CD4-positive, alpha-beta memory T cell (primary cell): ENCODE data around the gene NBEA. TPM values are rescaled to one million over a fixed set of nuclear protein-coding genes. Genes with fewer than 3 reads are reported as not detected.

Source experiments
- CTCF ChIA-PET: fragments of 350-600 bp; sonication (Branson Sonifier 250); formaldehyde crosslinking; loops from one replicate; lab custom pipeline; 2021; ENCODE audit warnings: inconsistent platforms; ENCODE audit not compliant: partially characterized antibody; lab: Charles Lee
- POLR2A ChIA-PET: fragments of 350-600 bp; sonication (Branson Sonifier 250); formaldehyde crosslinking; loops from one replicate; lab custom pipeline; 2021; ENCODE audit not compliant: partially characterized antibody; lab: Charles Lee
- DNase-seq, 5 donors: peaks; one replicate each; pipeline versions ENCODE4 v3.0.0 to v3.0.0-alpha.2; 2020 to 2022; ENCODE audit warnings: mixed read lengths in 1 of 5
- H3K27ac ChIP-seq: one replicate; pipeline ENCODE4 v1.7.0; 2013; ENCODE audit warnings: low read depth, low read length
- H3K27me3 ChIP-seq: 2 replicates; pipeline ENCODE4 v1.7.0; 2013; ENCODE audit warnings: mild to moderate bottlenecking, low read length, moderate library complexity; ENCODE audit not compliant: insufficient read depth
- H3K36me3 ChIP-seq: 2 replicates; pipeline ENCODE4 v1.7.0; 2013; ENCODE audit warnings: mild to moderate bottlenecking, low read length, moderate library complexity; ENCODE audit not compliant: insufficient read depth
- H3K4me1 ChIP-seq: 2 replicates; pipeline ENCODE4 v1.7.0; 2013; ENCODE audit warnings: mild to moderate bottlenecking, low read length, moderate library complexity; ENCODE audit not compliant: insufficient read depth
- H3K4me3 ChIP-seq, 2 donors: one replicate each; pipeline ENCODE4 v1.7.0; 2013; ENCODE audit warnings: low read length in 2 of 2, mild to moderate bottlenecking in 1 of 2
- H3K9me3 ChIP-seq, 2 donors: one replicate each; pipeline ENCODE4 v1.7.0; 2013; ENCODE audit warnings: low read length in 2 of 2, control low read depth in 1 of 2; ENCODE audit not compliant: control insufficient read depth in 1 of 2
- H3K27ac Mint-ChIP-seq, 7 donors: one replicate each; pipeline ENCODE4 v1.8.0; 2020 to 2021; ENCODE audit warnings: mixed read lengths in 7 of 7, mild to moderate bottlenecking in 6 of 7, inconsistent platforms in 3 of 7, moderate library complexity in 3 of 7
- H3K27me3 Mint-ChIP-seq, 2 donors: one replicate each; pipeline ENCODE4 v1.8.0; 2020 to 2021; ENCODE audit warnings: mixed read lengths in 2 of 2
- H3K36me3 Mint-ChIP-seq, 2 donors: one replicate each; pipeline ENCODE4 v1.8.0; 2020 to 2021; ENCODE audit warnings: mixed read lengths in 2 of 2, inconsistent platforms in 1 of 2, mild to moderate bottlenecking in 1 of 2
- H3K4me1 Mint-ChIP-seq, 4 donors: one replicate each; pipeline ENCODE4 v1.8.0; 2020 to 2021; ENCODE audit warnings: mixed read lengths in 4 of 4, mild to moderate bottlenecking in 1 of 4
- H3K4me3 Mint-ChIP-seq, 8 donors: one replicate each; pipeline ENCODE4 v1.8.0; 2020 to 2021; ENCODE audit warnings: mixed read lengths in 8 of 8, mild to moderate bottlenecking in 7 of 8, moderate library complexity in 6 of 8, inconsistent platforms in 3 of 8
- H3K9me3 Mint-ChIP-seq, 8 donors: one replicate each; pipeline ENCODE4 v1.8.0; 2020 to 2021; ENCODE audit warnings: mixed read lengths in 8 of 8, mild to moderate bottlenecking in 5 of 8, inconsistent platforms in 3 of 8, moderate library complexity in 1 of 8
- intact Hi-C: fragments of 100-400 bp; cut with micrococcal nuclease; formaldehyde crosslinking; loops from one replicate; pipeline ENCODE4 v1.15.1; 2023
- polyA plus RNA-seq, 2 donors: library from polyadenylated mRNA; unstranded; fragments of 300-500 nt; fragmentation: Illumina TruSeq; gene quantifications; one replicate each; pipeline ENCODE4 v1.2.3, GENCODE V29; 2021
- total RNA-seq, 2 experiments: library from RNA; stranded (reverse); gene quantifications; one replicate each; pipeline ENCODE4 v1.2.3, GENCODE V29; 2021

Gene NBEA
- total and polyA plus RNA-seq, 4 experiments from 2014 or later = 0.48 to 1.8 (median 1.1) TPM

- Mint-ChIP-seq H3K4me3 (no peak overlapping the region), H3K36me3 (no peaks in the 10 kb centered on the region), H3K9me3 (peaks cover 0 to 19% (median 11%) of the 10 kb centered on the region in 8 donors), H3K4me1 (no peaks in the 10 kb centered on the region), H3K27me3 (no peaks in the 10 kb centered on the region), H3K27ac (peak overlapping the region in 1 of 7 donors; percentile 32)
- Histone ChIP-seq H3K27me3 (no peaks in the 10 kb centered on the region), H3K4me1 (no peaks in the 10 kb centered on the region), H3K36me3 (no peaks in the 10 kb centered on the region), H3K27ac (no peak overlapping the region), H3K4me3 (no peak overlapping the region), H3K9me3 (no peaks in the 10 kb centered on the region)
- CTCF ChIA-PET = no interaction called here
- intact Hi-C loops = no loop called here
- POLR2A ChIA-PET = no interaction called here
- no peak for DNase-seq
These were observed 469.1 kb downstream of the NBEA start for GRCh38 chr13:35411059-35411744.

- intact Hi-C loops = no loop called here
- ChIA-PET CTCF (no interaction called here), POLR2A (no interaction called here)
- Mint-ChIP-seq H3K36me3 (no peaks in the 10 kb centered on the region), H3K9me3 (peaks cover 0 to 8% (median 2%) of the 10 kb centered on the region in 8 donors), H3K27me3 (no peaks in the 10 kb centered on the region), H3K4me1 (no peaks in the 10 kb centered on the region), H3K4me3 (no peak overlapping the region), H3K27ac (no peak overlapping the region)
- Histone ChIP-seq H3K9me3 (no peaks in the 10 kb centered on the region), H3K4me1 (no peaks in the 10 kb centered on the region), H3K36me3 (no peaks in the 10 kb centered on the region), H3K4me3 (no peak overlapping the region), H3K27ac (no peak overlapping the region), H3K27me3 (no peaks in the 10 kb centered on the region)
- DNase-seq = no peak
These were observed 506.4 kb downstream of the NBEA start for GRCh38 chr13:35448465-35448864.

DNA sequence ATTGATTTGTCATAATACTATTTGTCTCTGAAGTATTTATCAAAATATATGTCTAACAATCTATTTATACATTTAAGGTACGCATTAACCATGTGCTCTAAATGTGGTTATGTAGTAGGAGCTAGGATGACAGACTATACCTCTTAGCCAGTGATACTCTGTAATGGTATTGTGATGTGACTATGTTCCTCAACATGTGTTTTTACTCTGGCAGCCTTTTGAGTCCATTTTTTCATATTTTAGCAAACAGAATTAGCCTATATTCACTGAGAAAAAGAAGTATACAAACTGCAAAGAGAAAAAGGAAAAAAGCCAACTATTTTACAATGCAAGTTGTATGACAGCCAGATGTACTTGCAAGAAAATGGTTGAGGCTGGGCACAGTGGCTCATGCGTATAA is 507.8 kb downstream of the NBEA start:
- no peaks in the 10 kb centered on the region for H3K27me3 Mint-ChIP-seq
- H3K4me1 ChIP-seq = no peaks in the 10 kb centered on the region
- no peaks in the 10 kb centered on the region for H3K9me3 ChIP-seq
- no peak overlapping the region for H3K4me3 ChIP-seq
- peaks cover 0 to 8% (median 2%) of the 10 kb centered on the region in 8 donors for H3K9me3 Mint-ChIP-seq
- H3K36me3 ChIP-seq = no peaks in the 10 kb centered on the region
- no peak overlapping the region for H3K4me3 Mint-ChIP-seq
- H3K27ac Mint-ChIP-seq = no peak overlapping the region
- no peak for DNase-seq
- H3K4me1 Mint-ChIP-seq = no peaks in the 10 kb centered on the region
- POLR2A ChIA-PET = no interaction called here
- CTCF ChIA-PET = interaction anchor here (1.3 kb wide), 1 partner anchor 10 kb away, joined by 4 read pairs; no protein-coding TSS in a partner anchor
- no peaks in the 10 kb centered on the region for H3K27me3 ChIP-seq
- H3K27ac ChIP-seq = no peak overlapping the region
- H3K36me3 Mint-ChIP-seq = no peaks in the 10 kb centered on the region
- intact Hi-C loops = no loop called here

DNA sequence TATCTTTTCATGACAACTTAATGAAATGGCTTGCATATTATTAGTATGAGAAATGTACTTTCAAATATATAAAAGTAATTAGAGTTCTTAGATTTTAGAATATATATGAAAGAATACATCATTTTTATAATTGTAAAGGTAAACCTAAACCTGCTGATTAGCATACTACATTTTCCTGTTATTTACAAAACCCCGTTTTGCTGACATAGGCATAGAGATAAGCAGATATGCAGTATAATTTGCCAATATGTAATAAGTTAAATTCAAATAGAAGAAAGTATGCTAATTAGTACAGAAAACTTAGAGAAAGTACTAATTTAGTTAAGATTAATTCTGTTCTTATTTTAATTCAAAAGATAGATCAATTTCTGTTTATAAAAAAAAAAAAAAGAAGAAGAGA is 513.0 kb downstream of the NBEA start:
- ChIA-PET POLR2A (no interaction called here), CTCF (no interaction called here)
- H3K27me3 ChIP-seq = no peaks in the 10 kb centered on the region
- Mint-ChIP-seq H3K27me3 (no peaks in the 10 kb centered on the region), H3K4me1 (no peaks in the 10 kb centered on the region), H3K9me3 (peaks cover 0 to 9% (median 2%) of the 10 kb centered on the region in 8 donors), H3K36me3 (peaks cover 0 to 4% of the 10 kb centered on the region in 2 donors), H3K27ac (no peak overlapping the region), H3K4me3 (no peak overlapping the region)
- H3K36me3 ChIP-seq = no peaks in the 10 kb centered on the region
- H3K4me3 ChIP-seq = no peak overlapping the region
- intact Hi-C loops = no loop called here
- no peak for DNase-seq
- no peaks in the 10 kb centered on the region for H3K4me1 ChIP-seq
- no peaks in the 10 kb centered on the region for H3K9me3 ChIP-seq
- H3K27ac ChIP-seq = no peak overlapping the region

GRCh38 chr13:35457258-35457657 is 515.2 kb downstream of the NBEA start:
- Mint-ChIP-seq H3K27me3 (no peaks in the 10 kb centered on the region), H3K4me3 (no peak overlapping the region), H3K9me3 (peaks cover 0 to 9% (median under 1%) of the 10 kb centered on the region in 8 donors), H3K27ac (no peak overlapping the region), H3K36me3 (peaks cover 0 to 4% of the 10 kb centered on the region in 2 donors), H3K4me1 (no peaks in the 10 kb centered on the region)
- intact Hi-C loops = no loop called here
- Histone ChIP-seq H3K4me1 (no peaks in the 10 kb centered on the region), H3K36me3 (no peaks in the 10 kb centered on the region), H3K27ac (no peak overlapping the region), H3K27me3 (no peaks in the 10 kb centered on the region), H3K9me3 (no peaks in the 10 kb centered on the region), H3K4me3 (no peak overlapping the region)
- no peak for DNase-seq
- ChIA-PET POLR2A (no interaction called here), CTCF (no interaction called here)

- no peak overlapping the region for H3K4me3 Mint-ChIP-seq
- intact Hi-C loops = no loop called here
- ChIA-PET POLR2A (no interaction called here), CTCF (no interaction called here)
- no peak overlapping the region for H3K4me3 ChIP-seq
- H3K36me3 Mint-ChIP-seq = peaks cover 0 to 4% of the 10 kb centered on the region in 2 donors
- no peaks in the 10 kb centered on the region for H3K4me1 ChIP-seq
- H3K4me1 Mint-ChIP-seq = no peaks in the 10 kb centered on the region
- peaks cover 0 to 9% (median 3%) of the 10 kb centered on the region in 8 donors for H3K9me3 Mint-ChIP-seq
- no peak overlapping the region for H3K27ac ChIP-seq
- H3K27me3 ChIP-seq = no peaks in the 10 kb centered on the region
- no peak overlapping the region for H3K27ac Mint-ChIP-seq
- no peak for DNase-seq
- H3K27me3 Mint-ChIP-seq = no peaks in the 10 kb centered on the region
- no peaks in the 10 kb centered on the region for H3K9me3 ChIP-seq
- H3K36me3 ChIP-seq = no peaks in the 10 kb centered on the region
These were observed 518.0 kb downstream of the NBEA start for GRCh38 chr13:35460061-35460460.

DNA sequence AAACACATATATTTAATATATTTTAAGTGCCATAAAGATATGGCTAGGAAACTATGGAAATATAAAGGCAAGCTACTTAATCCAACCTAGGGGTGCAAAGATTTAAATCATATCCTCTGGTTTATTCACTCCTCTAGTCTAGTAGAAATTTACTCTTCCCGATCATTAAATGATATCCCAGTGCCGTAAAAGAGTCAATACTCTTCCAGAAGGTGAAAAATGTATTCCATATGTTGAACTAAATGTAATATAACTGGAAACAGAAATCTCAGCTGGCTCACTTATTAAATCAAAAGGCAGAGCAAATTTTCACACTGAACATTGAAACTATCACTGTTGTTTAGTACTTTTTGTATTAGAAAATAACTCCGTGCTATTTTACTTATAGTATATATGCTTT is 523.3 kb downstream of the NBEA start:
- Histone ChIP-seq H3K36me3 (no peaks in the 10 kb centered on the region), H3K9me3 (no peaks in the 10 kb centered on the region), H3K27ac (no peak overlapping the region), H3K27me3 (peaks cover 6% of the 10 kb centered on the region), H3K4me1 (no peaks in the 10 kb centered on the region), H3K4me3 (no peak overlapping the region)
- no peaks in the 10 kb centered on the region for H3K36me3 Mint-ChIP-seq
- no peak for DNase-seq
- H3K4me1 Mint-ChIP-seq = peaks cover 0 to under 1% (median under 1%) of the 10 kb centered on the region in 4 donors
- no peak overlapping the region for H3K4me3 Mint-ChIP-seq
- intact Hi-C loops = no loop called here
- CTCF ChIA-PET = no interaction called here
- peaks cover 7 to 11% of the 10 kb centered on the region in 2 donors for H3K27me3 Mint-ChIP-seq
- POLR2A ChIA-PET = no interaction called here
- H3K27ac Mint-ChIP-seq = no peak overlapping the region
- H3K9me3 Mint-ChIP-seq = peaks cover 0 to 24% (median 4%) of the 10 kb centered on the region in 8 donors
